Measurements from ENCODE around the gene MAP3K20. TPM values are rescaled to one million over a fixed set of nuclear protein-coding genes. Genes with fewer than 3 reads are reported as not detected.

Gene MAP3K20
- total RNA-seq, 1 donor from 2014 or later = 11.8 TPM

DNA sequence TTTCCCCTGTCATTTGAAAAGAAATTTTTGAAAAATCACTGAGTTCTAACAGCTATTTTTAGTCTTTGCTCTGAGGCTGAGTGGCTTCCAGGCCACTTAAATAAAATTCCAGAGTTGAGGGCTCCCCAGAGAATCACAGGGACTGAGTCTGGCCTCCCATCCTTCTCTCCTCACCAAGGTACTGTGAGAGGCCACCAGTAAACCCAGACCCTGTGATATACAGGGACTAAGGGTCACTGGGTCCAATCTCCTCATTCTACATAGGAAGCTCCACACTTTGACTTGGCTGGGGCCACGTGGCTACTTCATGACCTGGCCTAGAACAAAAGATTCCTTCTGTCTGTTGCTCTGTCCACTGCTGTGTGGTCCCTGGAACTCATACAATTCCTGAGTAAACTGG lies 155.8 kb downstream of the MAP3K20 start:
- H3K4me1 Mint-ChIP-seq (ENCODE audit: unreplicated experiment) = peaks cover 4% of the 10 kb centered on the region
- H3K4me3 Mint-ChIP-seq (ENCODE audit: unreplicated experiment) = no peak overlapping the region
- H3K27ac Mint-ChIP-seq (ENCODE audit: unreplicated experiment) = no peak overlapping the region
- H3K27me3 Mint-ChIP-seq (ENCODE audit: unreplicated experiment) = no peaks in the 10 kb centered on the region
- no peak for DNase-seq (ENCODE audit: low spot score)
- peaks cover 17% of the 10 kb centered on the region for H3K36me3 Mint-ChIP-seq (ENCODE audit: low read depth, unreplicated experiment)
- H3K9me3 Mint-ChIP-seq (ENCODE audit: unreplicated experiment) = no peaks in the 10 kb centered on the region
- TF ChIP-seq, protein P1, sequence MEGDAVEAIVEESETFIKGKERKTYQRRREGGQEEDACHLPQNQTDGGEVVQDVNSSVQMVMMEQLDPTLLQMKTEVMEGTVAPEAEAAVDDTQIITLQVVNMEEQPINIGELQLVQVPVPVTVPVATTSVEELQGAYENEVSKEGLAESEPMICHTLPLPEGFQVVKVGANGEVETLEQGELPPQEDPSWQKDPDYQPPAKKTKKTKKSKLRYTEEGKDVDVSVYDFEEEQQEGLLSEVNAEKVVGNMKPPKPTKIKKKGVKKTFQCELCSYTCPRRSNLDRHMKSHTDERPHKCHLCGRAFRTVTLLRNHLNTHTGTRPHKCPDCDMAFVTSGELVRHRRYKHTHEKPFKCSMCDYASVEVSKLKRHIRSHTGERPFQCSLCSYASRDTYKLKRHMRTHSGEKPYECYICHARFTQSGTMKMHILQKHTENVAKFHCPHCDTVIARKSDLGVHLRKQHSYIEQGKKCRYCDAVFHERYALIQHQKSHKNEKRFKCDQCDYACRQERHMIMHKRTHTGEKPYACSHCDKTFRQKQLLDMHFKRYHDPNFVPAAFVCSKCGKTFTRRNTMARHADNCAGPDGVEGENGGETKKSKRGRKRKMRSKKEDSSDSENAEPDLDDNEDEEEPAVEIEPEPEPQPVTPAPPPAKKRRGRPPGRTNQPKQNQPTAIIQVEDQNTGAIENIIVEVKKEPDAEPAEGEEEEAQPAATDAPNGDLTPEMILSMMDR (IDR thresholded peaks at IDR 0.05; ENCODE audit: unreplicated experiment) = no peak

- Mint-ChIP-seq H3K27me3 (ENCODE audit: unreplicated experiment) (no peaks in the 10 kb centered on the region), H3K9me3 (ENCODE audit: unreplicated experiment) (no peaks in the 10 kb centered on the region), H3K36me3 (ENCODE audit: low read depth, unreplicated experiment) (peaks cover 17% of the 10 kb centered on the region), H3K4me3 (ENCODE audit: unreplicated experiment) (no peak overlapping the region), H3K4me1 (ENCODE audit: unreplicated experiment) (peaks cover 4% of the 10 kb centered on the region), H3K27ac (ENCODE audit: unreplicated experiment) (no peak overlapping the region)
- no peak for DNase-seq (ENCODE audit: low spot score)
- TF ChIP-seq, protein P1 (IDR thresholded peaks at IDR 0.05; ENCODE audit: unreplicated experiment) = no peak
Observed at GRCh38 chr2:173232956-173233744, 157.5 kb downstream of the MAP3K20 start.

GRCh38 chr2:173235947-173236803 lies 160.5 kb downstream of the MAP3K20 start:
- Mint-ChIP-seq H3K27ac (ENCODE audit: unreplicated experiment) (no peak overlapping the region), H3K4me3 (ENCODE audit: unreplicated experiment) (no peak overlapping the region), H3K36me3 (ENCODE audit: low read depth, unreplicated experiment) (peaks cover 17% of the 10 kb centered on the region), H3K9me3 (ENCODE audit: unreplicated experiment) (no peaks in the 10 kb centered on the region), H3K27me3 (ENCODE audit: unreplicated experiment) (no peaks in the 10 kb centered on the region), H3K4me1 (ENCODE audit: unreplicated experiment) (peaks cover 4% of the 10 kb centered on the region)
- TF ChIP-seq, protein P1 (IDR thresholded peaks at IDR 0.05; ENCODE audit: unreplicated experiment) = no peak
- no peak for DNase-seq (ENCODE audit: low spot score)

GRCh38 chr2:173238385-173238784 lies 162.7 kb downstream of the MAP3K20 start:
- Mint-ChIP-seq H3K36me3 (ENCODE audit: low read depth, unreplicated experiment) (peaks cover 14% of the 10 kb centered on the region), H3K27me3 (ENCODE audit: unreplicated experiment) (no peaks in the 10 kb centered on the region), H3K4me1 (ENCODE audit: unreplicated experiment) (peaks cover 4% of the 10 kb centered on the region), H3K9me3 (ENCODE audit: unreplicated experiment) (no peaks in the 10 kb centered on the region), H3K4me3 (ENCODE audit: unreplicated experiment) (no peak overlapping the region), H3K27ac (ENCODE audit: unreplicated experiment) (no peak overlapping the region)
- TF ChIP-seq, protein P1 (IDR thresholded peaks at IDR 0.05; ENCODE audit: unreplicated experiment) = no peak
- DNase-seq (ENCODE audit: low spot score) = no peak
